B cell (primary cell): Measurements from ENCODE around the gene PARN. TPM values are rescaled to one million over a fixed set of nuclear protein-coding genes. Genes with fewer than 3 reads are reported as not detected.

Source experiments
- ATAC-seq: fragments of 200-7000 bp; cut with Tn5 transposase; one replicate; pipeline ENCODE4 v1.10.0; 2021; ENCODE audit warnings: low read depth, mild to moderate bottlenecking, moderate number of reproducible peaks, moderate library complexity
- CTCF ChIA-PET: fragments of 350-600 bp; sonication (Branson Sonifier 250); formaldehyde crosslinking; loops from one replicate; lab custom pipeline; 2021; ENCODE audit warnings: antibody characterized with exemption, inconsistent platforms; lab: Charles Lee
- POLR2A ChIA-PET: fragments of 350-600 bp; sonication (Branson Sonifier 250); formaldehyde crosslinking; loops from one replicate; lab custom pipeline; 2021; ENCODE audit warnings: antibody characterized with exemption; lab: Charles Lee
- DNase-seq: peaks from one replicate; pipeline ENCODE4 v3.0.0; 2013
- H2AFZ ChIP-seq: 2 replicates; pipeline ENCODE4 v1.6.1; 2012; ENCODE audit warnings: mild to moderate bottlenecking, low read depth, low read length; ENCODE audit not compliant: insufficient read depth, poor library complexity, severe bottlenecking
- H3K27ac ChIP-seq, 2 donors: 1 replicate in 1 of 2; 2 replicates in 1 of 2; pipeline ENCODE4 v1.5.1; 2012 to 2013; ENCODE audit warnings: low read length in 2 of 2, mild to moderate bottlenecking in 2 of 2, moderate library complexity in 1 of 2
- H3K27me3 ChIP-seq, 4 experiments: fragments of 200-600 bp in 1 of 4; sonication (generic) in 1 of 4; replicated peaks in 1 of 4; 1 replicate in 2 of 4; 2 replicates in 2 of 4; pipeline versions ENCODE4 v1.6.1 to v1.7.0; 2013 to 2016; ENCODE audit warnings: low read length in 3 of 4, mild to moderate bottlenecking in 2 of 4, mixed read lengths in 1 of 4, moderate library complexity in 1 of 4; ENCODE audit not compliant: insufficient read depth in 4 of 4, control insufficient read depth in 3 of 4; ENCODE audit errors: control extremely low read depth in 1 of 4
- H3K36me3 ChIP-seq, 2 experiments: replicated peaks in 1 of 2; 1 replicate in 1 of 2; 2 replicates in 1 of 2; pipeline versions ENCODE4 v1.6.1 to v1.7.1; 2013; ENCODE audit warnings: low read length in 1 of 2; ENCODE audit not compliant: insufficient read depth in 2 of 2, control insufficient read depth in 1 of 2; ENCODE audit errors: control extremely low read depth in 1 of 2, extremely low read depth in 1 of 2
- H3K4me1 ChIP-seq, 2 donors: fragments of 200-600 bp in 1 of 2; sonication (generic) in 1 of 2; 1 replicate in 1 of 2; 2 replicates in 1 of 2; pipeline versions ENCODE4 v1.5.1 to v1.6.1; 2013 to 2017; ENCODE audit warnings: low read length in 2 of 2; ENCODE audit not compliant: control insufficient read depth in 2 of 2, insufficient read depth in 2 of 2
- H3K4me2 ChIP-seq: replicated peaks from 2 replicates; pipeline ENCODE3; 2012; ENCODE audit warnings: mild to moderate bottlenecking, low read depth, low read length; ENCODE audit not compliant: poor library complexity, severe bottlenecking
- H3K4me3 ChIP-seq, 5 experiments: fragments of 200-600 bp in 1 of 5; sonication (generic) in 1 of 5; 1 replicate in 3 of 5; 2 replicates in 2 of 5; pipeline versions ENCODE4 v1.5.1 to v1.7.0; 2011 to 2016; ENCODE audit warnings: low read length in 4 of 5, mild to moderate bottlenecking in 4 of 5, low read depth in 2 of 5, control low read depth in 1 of 5, moderate library complexity in 1 of 5; ENCODE audit not compliant: insufficient read depth in 1 of 5; ENCODE audit errors: control extremely low read depth in 1 of 5, extremely low read depth in 1 of 5
- H3K79me2 ChIP-seq: fragments of 200-600 bp; sonication (generic); one replicate; pipeline ENCODE4 v1.6.0; 2016; ENCODE audit warnings: low read length; ENCODE audit not compliant: control insufficient read depth, insufficient read depth
- H3K9ac ChIP-seq: fragments of 200-600 bp; sonication (generic); 2 replicates; pipeline ENCODE4 v1.6.1; 2017; ENCODE audit warnings: mild to moderate bottlenecking, low read length, moderate library complexity
- H3K9me3 ChIP-seq, 3 donors: one replicate each; pipeline versions ENCODE4 v1.6.1 to v1.7.1; 2013; ENCODE audit warnings: low read length in 2 of 3; ENCODE audit not compliant: control insufficient read depth in 2 of 3, insufficient read depth in 1 of 3; ENCODE audit errors: control extremely low read depth in 1 of 3
- H4K20me1 ChIP-seq: 2 replicates; pipeline ENCODE4 v1.6.0; 2012; ENCODE audit warnings: mild to moderate bottlenecking, low read length; ENCODE audit not compliant: insufficient read depth, control insufficient read depth, poor library complexity, severe bottlenecking
- H3K27ac Mint-ChIP-seq: one replicate; pipeline ENCODE4 v1.8.0; 2021; ENCODE audit warnings: mixed read lengths
- H3K27me3 Mint-ChIP-seq: one replicate; pipeline ENCODE4 v1.8.0; 2021; ENCODE audit warnings: mixed read lengths
- H3K4me1 Mint-ChIP-seq: one replicate; pipeline ENCODE4 v1.8.0; 2021; ENCODE audit warnings: mixed read lengths
- H3K4me3 Mint-ChIP-seq: one replicate; pipeline ENCODE4 v1.8.0; 2021; ENCODE audit warnings: mixed read lengths
- H3K9me3 Mint-ChIP-seq: one replicate; pipeline ENCODE4 v1.8.0; 2022; ENCODE audit warnings: mixed read lengths; ENCODE audit not compliant: insufficient read depth
- CTCF ChIP-seq: fragments of 200-600 bp; IDR thresholded peaks from one replicate; pipeline ENCODE4 v1.8.0; 2022; ENCODE audit warnings: antibody characterized with exemption, mild to moderate bottlenecking
- EZH2 ChIP-seq: IDR thresholded peaks from 2 replicates; pipeline ENCODE4 v1.6.1; 2012; ENCODE audit warnings: borderline replicate concordance, low read depth, mild to moderate bottlenecking, moderate library complexity, low read length; ENCODE audit not compliant: insufficient read depth, poor library complexity, severe bottlenecking
- WGBS: methylation state at CpG from one replicate; pipeline ENCODE4 v1.1.5; 2013; ENCODE audit warnings: missing lambda C conversion rate; ENCODE audit not compliant: insufficient coverage; 5-methylcytosine and 5-hydroxymethylcytosine counted together
- intact Hi-C: fragments of 100-400 bp; cut with micrococcal nuclease; formaldehyde crosslinking; loops from one replicate; pipeline ENCODE4 v1.10.0; 2022
- polyA plus RNA-seq: library from polyadenylated mRNA; depleted of rRNA; stranded (reverse); fragments of >200 nt; gene quantifications from 2 replicates; pipeline ENCODE4 v1.2.3, GENCODE V29; 2012
- total RNA-seq, 2 donors: library from RNA; stranded (reverse); fragments of 120-200 nt in 1 of 2; gene quantifications; 1 replicate in 1 of 2; 2 replicates in 1 of 2; pipeline versions ENCODE4 v1.2.3 to v1.2.4, GENCODE V29; 2013 to 2022

PARN gene
- total and polyA plus RNA-seq, 2 donors (not counting 1 experiment from before 2014, with no cell fraction given): 25.3 to 62.2 TPM

DNA sequence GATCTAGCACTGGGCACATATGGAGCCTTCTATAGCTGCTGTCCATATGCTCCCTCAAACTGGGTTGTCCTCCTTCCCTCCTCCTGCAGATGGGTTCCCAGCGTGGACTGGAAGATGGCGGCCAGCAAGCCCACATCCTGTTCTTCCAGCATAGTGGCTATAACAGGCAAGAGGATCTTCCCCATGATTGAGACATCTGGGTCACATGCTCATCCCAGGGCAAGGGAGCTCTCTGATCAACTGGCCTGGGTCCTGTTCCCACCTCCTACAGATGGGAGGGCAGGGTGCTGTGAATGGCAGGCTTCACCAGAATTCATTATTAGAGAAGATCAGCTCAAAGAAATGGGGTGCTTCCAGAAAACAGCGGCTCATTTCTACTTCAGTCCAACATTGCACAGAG, 210.2 kb downstream of the PARN start:
- 85% methylated on average over 2 of the region's 3 CpGs for WGBS
- ATAC-seq (no peak), DNase-seq (no peak)
- Histone ChIP-seq H3K79me2 (no peaks in the 10 kb centered on the region), H3K27ac (no peak overlapping the region), H3K4me3 (no peak overlapping the region), H3K4me2 (no peak overlapping the region), H4K20me1 (no peaks in the 10 kb centered on the region), H3K9ac (no peak overlapping the region), H3K4me1 (no peaks in the 10 kb centered on the region), H3K9me3 (peaks cover 0 to 3% (median 0%) of the 10 kb centered on the region in 3 donors), H3K27me3 (no peaks in the 10 kb centered on the region), H2AFZ (no peak overlapping the region), H3K36me3 (no peaks in the 10 kb centered on the region)
- Mint-ChIP-seq H3K4me1 (peaks cover 9% of the 10 kb centered on the region), H3K27me3 (no peaks in the 10 kb centered on the region), H3K9me3 (no peaks in the 10 kb centered on the region), H3K4me3 (no peak overlapping the region), H3K27ac (no peak overlapping the region)
- ChIA-PET POLR2A (no interaction called here), CTCF (no interaction called here)
- no peak for TF ChIP-seq EZH2
- no peak for TF ChIP-seq CTCF
- intact Hi-C loops: no loop called here

- H3K9ac ChIP-seq: no peak overlapping the region
- no peaks in the 10 kb centered on the region for H3K4me1 ChIP-seq
- H3K27ac Mint-ChIP-seq: no peak overlapping the region
- H3K79me2 ChIP-seq: no peaks in the 10 kb centered on the region
- no peak overlapping the region for H3K27ac ChIP-seq
- no peak overlapping the region for H3K4me3 ChIP-seq
- TF ChIP-seq EZH2 (no peak), CTCF (no peak)
- no peak overlapping the region for H3K4me2 ChIP-seq
- ChIA-PET CTCF (no interaction called here), POLR2A (no interaction called here)
- H4K20me1 ChIP-seq: no peaks in the 10 kb centered on the region
- H2AFZ ChIP-seq: no peak overlapping the region
- DNase-seq (no peak), ATAC-seq (no peak)
- H3K9me3 ChIP-seq: peaks cover 0 to 3% (median 0%) of the 10 kb centered on the region in 3 donors
- H3K27me3 ChIP-seq: no peaks in the 10 kb centered on the region
- H3K36me3 ChIP-seq: no peaks in the 10 kb centered on the region
- H3K27me3 Mint-ChIP-seq: no peaks in the 10 kb centered on the region
- peaks cover 9% of the 10 kb centered on the region for H3K4me1 Mint-ChIP-seq
- 94% methylated on average over 5 of the region's 6 CpGs for WGBS
- H3K4me3 Mint-ChIP-seq: no peak overlapping the region
- H3K9me3 Mint-ChIP-seq: no peaks in the 10 kb centered on the region
- intact Hi-C loops: no loop called here
Measured at GRCh38 chr16:14418795-14419225, 211.2 kb downstream of the PARN start.
